HG03103 (cell line): ENCODE results near the gene FAM13C.
"Not testable (repeated sequence)": the region's sequence is repeated elsewhere in the genome, so short reads cannot be mapped to it uniquely, and the experiment has no call there.

Experiments
- ATAC-seq: cut with Tn5 transposase; IDR thresholded peaks from one replicate; pipeline ENCODE4 v1.9.1; 2021; ENCODE audit warnings: low read depth; ENCODE audit not compliant: unreplicated experiment

FAM13C gene

DNA sequence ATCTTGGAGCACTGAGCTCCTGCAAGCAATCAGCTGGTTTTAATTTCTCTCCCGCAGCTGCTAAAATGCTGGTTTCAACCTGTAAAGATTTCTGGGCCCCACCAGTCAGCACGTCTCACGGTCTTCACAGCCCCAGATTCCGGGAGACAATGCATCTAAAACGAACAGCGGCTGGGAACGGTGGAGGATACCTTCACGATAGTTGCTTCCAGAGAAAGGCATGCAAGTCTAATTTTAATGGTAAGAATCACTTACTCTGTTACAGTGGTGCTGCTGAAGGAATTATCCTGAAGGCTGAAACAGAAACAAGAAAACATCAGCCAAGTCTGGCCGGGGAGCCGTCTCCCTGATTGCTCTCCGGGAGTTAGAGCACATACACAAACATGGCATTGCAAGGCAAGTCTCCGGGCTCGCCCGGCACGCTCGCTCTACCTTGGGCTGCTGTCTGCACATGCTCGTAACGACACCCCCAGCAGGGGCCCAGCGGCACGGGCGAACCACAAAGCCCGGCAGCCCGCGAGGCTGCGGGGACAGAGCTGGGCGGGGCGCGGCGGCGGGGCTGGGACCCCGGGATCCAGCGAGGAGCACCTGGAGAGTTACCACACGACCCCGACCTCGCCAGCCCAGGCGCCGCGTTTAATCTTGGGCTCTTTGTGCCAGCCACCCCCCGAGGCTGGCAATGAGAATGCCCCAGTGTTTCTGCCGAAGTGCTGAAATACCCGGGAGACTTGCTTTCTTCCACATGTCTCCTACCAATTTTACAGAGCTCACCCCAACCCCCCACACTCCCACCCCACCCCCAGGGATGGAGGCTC is at the start of gene FAM13C:
Gene FAM13C, minus strand, starts transcription at position 406 of the 815 bp plus-strand sequence. Its CDS starts 89 bp downstream, at position 317.
- ATAC-seq: no peak

DNA sequence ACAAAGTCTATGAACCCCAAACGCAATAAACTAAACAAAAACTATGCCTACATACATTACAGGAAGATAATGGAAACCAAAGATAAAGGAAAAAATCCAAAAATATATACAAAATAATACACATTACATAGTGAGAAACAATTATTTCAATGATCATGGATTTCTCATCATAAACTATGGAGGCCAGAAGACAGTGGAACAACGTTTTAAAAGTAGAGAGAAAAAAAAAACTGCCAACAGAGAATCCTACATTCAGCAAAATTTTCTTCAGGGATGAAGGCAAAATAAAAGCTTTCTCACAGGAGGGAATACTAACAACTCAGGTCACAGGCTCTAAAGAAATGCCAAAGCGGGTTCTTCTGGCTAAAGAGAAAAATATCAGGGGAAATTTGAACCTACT is 42.9 kb upstream of the FAM13C start:
- no peak for ATAC-seq

DNA sequence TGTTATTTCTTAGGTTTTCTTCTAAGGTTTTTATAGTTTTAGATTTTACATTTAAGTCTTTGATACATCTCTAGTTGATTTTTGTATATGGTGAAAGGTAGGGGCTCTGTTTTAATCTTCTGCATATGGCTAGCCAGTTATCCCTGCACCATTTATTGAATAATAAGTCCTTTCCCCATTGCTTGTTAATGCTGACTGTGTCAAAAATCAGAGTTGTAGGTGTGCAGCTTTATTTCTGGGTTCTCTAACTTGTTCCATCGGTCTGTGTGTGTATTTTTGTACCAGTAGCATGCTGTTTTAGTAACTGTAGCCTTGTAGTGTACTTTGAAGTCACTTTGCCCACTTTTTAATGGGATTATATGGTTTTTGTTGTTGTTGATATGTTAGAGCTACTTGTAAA is 37.9 kb upstream of the FAM13C start:
- ATAC-seq: no peak

DNA sequence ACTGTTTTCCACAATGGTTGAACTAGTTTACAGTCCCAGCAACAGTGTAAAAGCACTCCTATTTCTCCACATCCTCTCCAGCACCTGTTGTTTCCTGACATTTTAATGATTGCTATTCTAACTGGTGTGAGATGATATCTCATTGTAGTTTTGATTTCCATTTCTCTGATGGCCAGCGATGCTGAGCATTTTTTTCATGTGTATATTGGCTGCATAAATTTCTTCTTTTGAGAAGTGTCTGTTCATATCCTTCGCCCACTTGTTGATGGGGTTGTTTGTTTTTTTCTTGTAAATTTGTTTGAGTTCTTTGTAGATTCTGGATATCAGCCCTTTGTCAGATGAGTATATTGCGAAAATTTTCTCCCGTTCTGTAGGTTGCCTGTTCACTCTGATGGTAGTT is 37.0 kb upstream of the FAM13C start:
- not testable (repeated sequence) for ATAC-seq

GRCh38 chr10:59397961-59398360 is 35.6 kb upstream of the FAM13C start:
- ATAC-seq: no peak

GRCh38 chr10:59395984-59396383 is 33.6 kb upstream of the FAM13C start:
- ATAC-seq: no peak

GRCh38 chr10:59393349-59393748 is 31.0 kb upstream of the FAM13C start:
- ATAC-seq: no peak

- ATAC-seq: no peak
Measured at GRCh38 chr10:59391060-59391459, 28.7 kb upstream of the FAM13C start.

DNA sequence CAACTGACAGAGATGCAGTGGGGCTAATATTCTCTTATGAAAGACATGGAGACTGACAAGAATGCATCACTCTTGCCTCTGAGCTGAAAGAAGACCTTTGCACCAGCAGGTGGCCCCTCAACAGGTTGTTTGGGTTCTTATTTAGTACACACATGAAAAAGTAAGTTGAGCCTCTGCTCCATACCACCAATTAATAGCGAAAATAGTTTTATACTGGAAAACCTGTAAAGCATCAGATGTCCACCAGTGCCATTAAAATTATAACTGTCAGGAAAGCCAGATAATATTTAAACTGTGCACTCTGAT is 26.3 kb upstream of the FAM13C start:
- no peak for ATAC-seq

- ATAC-seq: no peak
Measured at GRCh38 chr10:59387951-59388670, 25.8 kb upstream of the FAM13C start.

- ATAC-seq: no peak
Measured at GRCh38 chr10:59384761-59385160, 22.4 kb upstream of the FAM13C start.

GRCh38 chr10:59383908-59384307 is 21.6 kb upstream of the FAM13C start:
- no peak for ATAC-seq

DNA sequence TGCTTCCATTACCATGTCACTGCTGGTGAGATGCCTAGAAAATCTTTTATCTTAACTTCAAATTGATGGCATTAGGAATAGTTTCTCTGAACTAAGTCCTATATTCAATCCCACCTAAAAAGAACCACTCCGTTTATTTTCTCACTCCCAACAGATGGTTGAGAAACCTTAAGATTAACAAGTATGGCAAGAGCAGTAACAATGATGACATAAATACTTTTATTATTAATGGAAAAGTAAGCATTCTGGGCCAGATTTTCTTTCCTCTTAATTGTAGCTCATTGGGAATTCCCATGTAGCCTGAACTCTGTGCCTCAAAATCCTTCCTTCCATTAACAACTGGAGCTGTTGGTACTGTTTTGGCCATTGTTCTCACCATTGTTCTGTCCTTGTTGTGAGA is 21.1 kb upstream of the FAM13C start:
- no peak for ATAC-seq

- ATAC-seq: no peak
Measured at GRCh38 chr10:59382831-59383295, 20.5 kb upstream of the FAM13C start.

DNA sequence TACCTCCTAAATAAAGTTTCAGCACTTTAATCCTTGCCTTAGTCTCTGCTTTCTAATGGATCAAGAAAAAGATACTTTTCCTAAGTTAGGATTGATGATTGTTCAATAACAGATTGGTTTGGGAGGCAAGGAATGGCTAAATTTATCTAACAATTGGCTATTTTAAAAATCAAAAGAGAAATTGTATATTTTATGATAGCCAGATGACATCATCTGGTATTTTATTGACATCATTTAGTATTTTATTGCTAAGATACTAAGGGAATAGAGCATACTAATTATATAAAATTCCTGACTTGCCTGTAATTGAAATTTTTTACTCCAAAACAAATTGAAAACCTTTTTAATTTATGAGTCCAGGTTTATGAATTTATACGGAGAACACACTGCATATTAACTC is 19.3 kb upstream of the FAM13C start:
- ATAC-seq: no peak

DNA sequence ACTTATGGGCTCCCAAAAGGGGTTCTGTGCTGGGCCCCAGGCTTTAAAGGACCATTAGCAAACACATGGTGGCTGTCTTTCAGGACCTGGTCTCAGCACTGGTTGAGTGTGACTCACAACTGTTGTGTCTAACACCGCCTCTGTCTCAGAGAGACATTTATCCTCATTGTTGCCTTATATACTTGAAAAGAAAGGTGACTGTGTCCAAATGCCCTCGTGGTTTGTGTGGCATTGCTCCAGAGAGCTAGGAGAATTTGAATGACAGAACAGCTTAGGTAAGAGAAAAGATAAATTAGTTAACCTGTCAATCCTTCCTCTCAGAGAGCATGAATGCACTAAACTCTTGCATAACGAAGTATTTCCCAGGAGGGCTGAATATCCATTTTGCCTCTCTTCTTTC is 14.5 kb upstream of the FAM13C start:
- no peak for ATAC-seq

DNA sequence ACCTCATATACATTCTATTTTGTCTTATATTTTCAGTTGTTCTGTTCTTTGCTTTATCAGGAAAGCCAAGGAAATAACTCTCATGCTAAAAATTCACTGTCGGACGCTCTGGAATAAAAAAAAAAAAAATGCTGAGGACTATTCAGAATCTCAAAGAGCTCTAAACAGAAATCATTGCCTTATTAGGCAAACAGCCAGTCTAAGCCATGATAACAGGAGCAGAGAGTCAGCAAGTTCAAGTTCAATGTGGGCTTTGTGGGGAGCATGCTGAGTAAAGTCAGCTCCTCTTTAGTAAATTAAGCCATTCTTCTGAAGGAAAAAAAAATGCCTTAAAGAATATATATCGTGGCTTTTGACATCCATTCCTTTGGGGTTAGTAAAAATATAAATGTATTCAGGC is 13.6 kb upstream of the FAM13C start:
- ATAC-seq: no peak

GRCh38 chr10:59374916-59375315 is 12.6 kb upstream of the FAM13C start:
- no peak for ATAC-seq

DNA sequence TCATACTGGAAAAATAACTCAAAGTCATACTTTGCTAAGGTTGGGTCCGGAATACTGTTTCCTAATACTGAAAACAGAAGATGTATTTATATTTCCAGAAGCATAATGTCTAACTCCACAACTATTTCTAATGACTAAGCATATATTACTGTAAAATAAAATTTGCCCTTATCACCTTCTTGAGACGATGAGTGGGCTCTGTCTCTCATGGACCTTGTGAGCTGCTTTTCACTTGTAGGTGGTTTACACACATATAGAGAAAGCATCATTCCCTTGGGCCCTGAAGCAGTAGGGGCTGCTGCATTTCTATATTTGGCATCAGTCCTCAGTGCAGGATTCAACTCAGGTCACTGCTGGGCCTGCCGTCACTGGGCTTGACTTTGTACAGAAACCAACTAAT is 10.7 kb upstream of the FAM13C start:
- ATAC-seq: no peak

GRCh38 chr10:59372543-59372942 is 10.2 kb upstream of the FAM13C start:
- ATAC-seq: no peak

GRCh38 chr10:59366290-59366689 is 3.9 kb upstream of the FAM13C start:
- ATAC-seq: no peak

- no peak for ATAC-seq
Measured at GRCh38 chr10:59363446-59363958, 1.2 kb upstream of the FAM13C start.
